ENCODE data around the gene RSRC1. TPM values are rescaled to one million over a fixed set of nuclear protein-coding genes. Genes with fewer than 3 reads are reported as not detected.
A peak's percentile ranks its signal among the peaks of the same experiment; 100 is the strongest.

Gene RSRC1
- total and polyA plus RNA-seq, 8 donors, result 7.7 to 19.9 (median 10.2) TPM

- intact Hi-C loops (cut with DNase I), result no loop called here
- no peak for DNase-seq
- peak; percentile 47 for FAIRE-seq
Observed at GRCh38 chr3:158095814-158096704, 13.8 kb upstream of the RSRC1 start.

DNA sequence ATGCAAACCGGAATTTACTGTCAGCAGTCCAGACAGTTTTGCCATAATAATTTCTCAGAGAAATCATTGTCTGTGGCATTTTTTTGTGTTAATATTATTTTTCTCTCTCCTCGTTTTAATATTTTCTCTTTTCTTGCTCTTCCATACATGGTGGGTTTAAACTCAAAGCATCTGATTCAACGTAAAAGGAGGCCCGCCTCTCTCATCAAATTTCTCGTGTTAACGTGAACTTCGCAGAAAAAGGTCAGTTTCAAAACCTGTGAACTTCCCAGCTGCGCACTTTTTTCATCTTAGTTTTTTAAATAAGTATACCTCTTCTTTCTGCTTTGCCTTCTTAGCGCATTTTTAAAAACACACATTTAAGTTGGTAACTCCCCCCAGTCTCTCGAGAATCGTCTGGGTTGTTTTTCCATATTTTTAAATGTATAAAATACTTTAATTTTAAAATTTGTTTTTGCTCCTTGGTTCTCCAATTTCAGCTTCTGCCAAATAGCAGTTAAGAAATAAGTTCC lies 12.8 kb upstream of the RSRC1 start:
- H3K27me3 ChIP-seq, result peaks cover 16 to 65% (median 28%) of the 10 kb centered on the region in 4 donors
- intact Hi-C loops (cut with DNase I), result no loop called here
- H3K27ac ChIP-seq, result no peak overlapping the region
- H3K4me1 ChIP-seq, result peaks cover 0 to 8% (median 0%) of the 10 kb centered on the region in 3 donors
- ATAC-seq (no peak), FAIRE-seq (no peak), DNase-seq (no peak)
- no peak for TF ChIP-seq CTCF (IDR thresholded peaks at IDR 0.05)
- H3K9me3 ChIP-seq, result no peaks in the 10 kb centered on the region
- peak overlapping the region in 3 of 4 donors; percentile 29 to 68 (median 47) for H3K4me3 ChIP-seq
- H3K36me3 ChIP-seq, result no peaks in the 10 kb centered on the region
- WGBS, 2 donors, result 22 to 31% methylated on average over 11 of the region's 11 CpGs

More at GRCh38 chr3:158095814-158096704, 13.8 kb upstream of the RSRC1 start:
- H3K9me3 ChIP-seq, result no peaks in the 10 kb centered on the region
- ATAC-seq, result no peak
- H3K4me1 ChIP-seq, result peaks cover 0 to 8% (median 0%) of the 10 kb centered on the region in 3 donors
- H3K27me3 ChIP-seq, result peaks cover 16 to 54% (median 23%) of the 10 kb centered on the region in 4 donors
- no peak for TF ChIP-seq CTCF (IDR thresholded peaks at IDR 0.05)
- WGBS, 2 donors, result 15% methylated on average over 20 of the region's 20 CpGs
- H3K36me3 ChIP-seq, result no peaks in the 10 kb centered on the region
- no peak overlapping the region for H3K27ac ChIP-seq
- no peak overlapping the region for H3K4me3 ChIP-seq

DNA sequence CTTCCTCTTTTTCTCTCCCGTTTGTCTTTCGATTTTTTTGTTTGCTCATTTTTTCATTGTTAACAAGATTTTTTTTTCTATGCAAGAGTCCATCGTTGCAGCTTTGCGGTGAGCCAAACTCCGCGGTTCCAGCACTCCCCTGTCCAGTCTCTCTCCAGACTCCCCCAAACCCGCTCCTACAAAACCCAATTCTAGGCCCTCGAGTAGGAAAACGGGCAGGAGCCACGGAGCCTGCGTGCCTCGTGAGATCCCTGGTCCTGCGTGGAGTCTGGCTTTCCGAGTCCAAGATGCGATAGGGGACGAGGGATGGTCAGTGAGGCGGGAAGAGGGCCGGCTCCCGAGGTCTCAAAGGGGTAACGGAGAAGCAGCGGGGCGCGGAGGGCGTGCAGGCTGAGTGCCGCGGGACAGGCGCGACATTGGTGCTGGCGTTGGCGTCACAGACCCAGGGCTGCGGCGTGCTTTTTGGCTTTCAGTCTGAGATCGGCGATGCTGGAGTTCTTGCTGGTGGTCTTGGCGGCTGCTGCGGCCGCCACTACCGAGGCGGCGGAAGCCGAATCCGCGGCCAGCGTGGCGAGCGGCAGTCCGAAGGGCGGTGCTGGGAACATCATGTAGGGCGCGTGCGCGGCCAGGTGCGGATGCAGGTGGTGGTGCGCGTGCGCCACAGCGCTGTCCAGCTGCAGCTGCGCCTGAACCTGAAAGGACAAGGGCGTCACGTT lies 12.1 kb upstream of the RSRC1 start:
- DNase-seq (peak; percentile 81 to 95 (median 87)), ATAC-seq (peak; percentile 99 to 100 (median 100)), FAIRE-seq (no peak)
- Histone ChIP-seq H3K4me1 (peaks cover 0 to 8% (median 0%) of the 10 kb centered on the region in 3 donors), H3K27me3 (peaks cover 20 to 71% (median 30%) of the 10 kb centered on the region in 4 donors), H3K36me3 (no peaks in the 10 kb centered on the region), H3K9me3 (no peaks in the 10 kb centered on the region), H3K27ac (no peak overlapping the region), H3K4me3 (peak overlapping the region; percentile 29 to 68 (median 49))
- intact Hi-C loops (cut with DNase I), result no loop called here
- no peak for TF ChIP-seq CTCF (IDR thresholded peaks at IDR 0.05)
- 1% methylated on average over 60 of the region's 60 CpGs for WGBS, 2 donors

DNA sequence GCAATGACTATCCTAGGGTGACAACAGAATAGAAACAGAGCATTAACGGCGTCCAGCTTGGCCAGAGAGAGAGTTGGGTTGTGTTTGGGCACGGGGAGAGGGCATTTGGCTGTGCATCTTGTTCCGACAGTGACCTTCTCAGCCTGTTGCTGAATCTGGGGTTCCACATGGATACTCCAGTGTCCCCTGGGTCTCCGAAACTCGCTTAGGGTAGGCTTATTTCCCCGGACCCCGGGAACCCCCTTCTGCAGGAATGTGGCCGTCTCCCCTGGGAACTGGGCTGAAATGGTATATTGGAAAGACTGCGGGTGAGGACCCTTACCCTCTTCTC lies 11.6 kb upstream of the RSRC1 start:
- no peak for ATAC-seq
- peak overlapping the region in 2 of 4 donors; percentile 47 to 68 for H3K4me3 ChIP-seq
- peaks cover 0 to 12% (median 0%) of the 10 kb centered on the region in 3 donors for H3K4me1 ChIP-seq
- H3K27me3 ChIP-seq, result peaks cover 22 to 76% (median 31%) of the 10 kb centered on the region in 4 donors
- DNase-seq, result no peak
- H3K36me3 ChIP-seq, result no peaks in the 10 kb centered on the region
- no peak overlapping the region for H3K27ac ChIP-seq
- no peak for TF ChIP-seq CTCF (IDR thresholded peaks at IDR 0.05)
- no peak for FAIRE-seq
- intact Hi-C loops (cut with DNase I), result no loop called here
- no peaks in the 10 kb centered on the region for H3K9me3 ChIP-seq
- 3 to 4% methylated on average over 10 of the region's 10 CpGs for WGBS, 2 donors
